Activated naive CD4-positive, alpha-beta T cell treated with anti-CD3 and anti-CD28 coated beads, Interleukin-2, amount 50 U/mL, for 24 hours (primary cell): Measurements from ENCODE around the gene CENPX.

Experiments
- H3K27ac Mint-ChIP-seq: one replicate; pipeline ENCODE4 v1.8.0; 2021; ENCODE audit warnings: mild to moderate bottlenecking, mixed read lengths
- H3K27me3 Mint-ChIP-seq: one replicate; pipeline ENCODE4 v1.8.0; 2021; ENCODE audit warnings: mixed read lengths
- H3K36me3 Mint-ChIP-seq: one replicate; pipeline ENCODE4 v1.8.0; 2021; ENCODE audit warnings: mixed read lengths
- H3K4me1 Mint-ChIP-seq: one replicate; pipeline ENCODE4 v1.8.0; 2021; ENCODE audit warnings: mixed read lengths
- H3K4me3 Mint-ChIP-seq: one replicate; pipeline ENCODE4 v1.8.0; 2021; ENCODE audit warnings: mild to moderate bottlenecking, mixed read lengths
- H3K9me3 Mint-ChIP-seq: one replicate; pipeline ENCODE4 v1.8.0; 2021; ENCODE audit warnings: mixed read lengths

Gene CENPX

DNA sequence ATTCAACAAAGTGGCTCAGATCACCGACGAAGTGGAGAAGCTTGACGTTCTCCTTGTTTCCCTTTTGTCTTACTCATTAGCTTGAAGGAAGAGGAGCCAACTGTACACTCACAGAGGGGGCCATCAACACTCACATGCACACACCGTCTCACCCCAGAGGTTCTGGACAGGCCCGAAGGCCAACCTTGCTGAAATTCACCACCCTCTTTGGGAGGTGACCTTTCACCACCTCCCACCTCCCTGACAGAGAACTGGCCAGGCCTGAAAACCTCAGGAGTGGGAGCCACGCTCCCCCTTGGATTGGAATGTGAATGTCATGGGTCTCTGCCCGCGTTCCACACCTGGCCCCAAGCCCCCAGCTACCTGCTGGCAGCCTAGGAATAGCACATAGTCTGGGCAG lies 12.8 kb upstream of the CENPX start:
- H3K4me1 Mint-ChIP-seq: peaks cover 28% of the 10 kb centered on the region
- H3K27me3 Mint-ChIP-seq: no peaks in the 10 kb centered on the region
- peak overlapping the region; percentile 31 for H3K4me3 Mint-ChIP-seq
- no peaks in the 10 kb centered on the region for H3K9me3 Mint-ChIP-seq
- H3K36me3 Mint-ChIP-seq: no peaks in the 10 kb centered on the region
- H3K27ac Mint-ChIP-seq: no peak overlapping the region

DNA sequence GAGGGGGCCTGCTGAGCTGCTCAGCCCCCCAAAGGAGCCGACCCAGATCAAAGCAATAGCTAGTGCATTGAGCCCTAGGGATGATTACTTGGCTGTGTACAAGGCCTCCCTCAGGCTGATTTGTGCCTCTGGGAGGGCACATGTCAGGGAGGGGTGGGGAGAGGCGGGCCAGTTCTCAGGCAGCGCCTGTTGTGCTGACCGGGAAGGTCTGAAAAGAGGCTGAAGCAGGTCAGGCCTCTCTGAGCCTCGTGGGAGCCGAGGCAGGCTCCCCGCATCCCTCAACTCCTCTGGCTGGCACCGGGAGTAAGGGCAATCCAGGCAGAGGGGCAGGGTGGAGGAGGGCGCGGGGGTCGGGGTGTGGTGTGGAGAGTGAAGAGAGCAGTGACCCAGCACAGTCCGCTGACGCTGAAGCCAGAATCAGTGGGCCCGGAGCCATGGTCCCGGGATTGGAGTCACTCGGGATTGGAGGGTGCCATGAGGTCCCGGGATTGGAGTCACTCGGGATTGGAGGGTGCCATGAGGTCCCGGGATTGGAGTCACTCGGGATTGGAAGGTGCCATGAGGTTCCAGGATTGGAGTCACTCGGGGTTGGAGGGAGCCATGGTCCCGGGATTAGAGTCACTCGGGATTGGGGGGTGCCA lies 11.8 kb upstream of the CENPX start:
- Mint-ChIP-seq H3K27ac (no peak overlapping the region), H3K9me3 (no peaks in the 10 kb centered on the region), H3K27me3 (no peaks in the 10 kb centered on the region), H3K4me1 (peaks cover 31% of the 10 kb centered on the region), H3K36me3 (no peaks in the 10 kb centered on the region), H3K4me3 (no peak overlapping the region)

DNA sequence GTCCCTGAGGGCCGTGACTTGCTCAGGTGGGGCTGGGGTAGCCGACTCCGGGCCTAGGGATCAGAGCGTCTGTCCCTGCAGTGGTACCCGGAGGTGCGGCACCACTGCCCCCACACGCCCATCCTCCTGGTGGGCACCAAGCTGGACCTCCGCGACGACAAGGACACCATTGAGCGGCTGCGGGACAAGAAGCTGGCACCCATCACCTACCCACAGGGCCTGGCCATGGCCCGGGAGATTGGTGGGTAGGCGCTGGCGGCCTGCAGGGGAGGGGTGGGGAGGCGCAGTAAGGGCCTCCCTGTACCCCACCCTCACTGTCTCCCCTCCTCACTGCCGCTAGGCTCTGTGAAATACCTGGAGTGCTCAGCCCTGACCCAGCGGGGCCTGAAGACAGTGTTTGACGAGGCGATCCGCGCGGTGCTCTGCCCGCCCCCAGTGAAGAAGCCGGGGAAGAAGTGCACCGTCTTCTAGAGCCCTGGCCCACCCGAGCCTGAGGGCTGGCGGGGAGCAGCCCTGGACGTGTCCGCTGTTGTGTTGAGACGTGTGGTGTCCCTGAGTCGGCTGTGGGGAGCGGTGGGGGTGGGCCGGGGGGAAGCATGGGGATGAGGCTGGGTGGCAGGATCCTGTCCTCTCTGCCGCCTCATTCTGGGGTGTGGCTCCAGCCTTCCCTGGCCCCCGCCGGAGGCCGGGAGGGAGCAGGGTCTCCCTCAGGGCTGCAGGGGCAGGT lies 10.8 kb upstream of the CENPX start:
- peaks cover 24% of the 10 kb centered on the region for H3K4me1 Mint-ChIP-seq
- H3K36me3 Mint-ChIP-seq: no peaks in the 10 kb centered on the region
- no peak overlapping the region for H3K4me3 Mint-ChIP-seq

DNA sequence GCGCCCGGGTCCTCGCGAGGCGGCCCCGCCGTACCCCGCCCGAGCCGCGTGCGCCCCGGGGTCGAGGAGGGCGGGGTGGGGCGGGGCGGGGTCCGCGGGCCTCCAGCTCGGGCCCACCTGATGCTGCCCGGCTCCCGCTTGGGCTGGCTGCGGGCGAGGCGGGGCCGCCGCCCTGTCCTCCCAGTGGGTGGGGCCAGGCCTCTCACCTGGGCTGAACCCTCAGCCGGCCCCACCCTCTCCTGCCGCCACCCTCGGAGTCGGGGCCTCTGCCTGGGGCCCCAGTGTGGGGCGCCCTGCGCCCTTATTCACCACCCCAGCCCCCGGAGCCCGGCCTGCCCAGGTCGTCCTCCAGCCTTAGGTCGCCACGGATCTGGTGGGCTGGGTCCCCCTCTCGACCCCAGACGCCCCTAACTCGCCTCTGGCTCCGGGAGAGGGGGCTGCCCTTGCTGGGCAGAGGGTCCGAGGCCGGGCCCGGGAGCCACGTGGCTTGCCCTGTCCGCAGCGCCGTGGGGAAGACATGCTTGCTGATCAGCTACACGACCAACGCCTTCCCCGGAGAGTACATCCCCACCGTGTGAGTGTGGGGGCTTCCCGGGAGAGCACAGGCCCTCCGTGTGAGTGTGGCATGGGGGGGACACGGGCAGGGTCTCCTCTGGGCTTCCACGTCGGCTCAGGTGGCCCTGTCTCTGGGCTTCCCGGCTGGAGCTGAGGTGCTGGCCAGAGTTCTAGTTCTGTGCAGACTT lies 9.4 kb upstream of the CENPX start:
- peaks cover 18% of the 10 kb centered on the region for H3K4me1 Mint-ChIP-seq
- H3K4me3 Mint-ChIP-seq: peak overlapping the region; percentile 60
- H3K9me3 Mint-ChIP-seq: no peaks in the 10 kb centered on the region
- no peaks in the 10 kb centered on the region for H3K36me3 Mint-ChIP-seq
- H3K27ac Mint-ChIP-seq: no peak overlapping the region
- H3K27me3 Mint-ChIP-seq: no peaks in the 10 kb centered on the region

More for the DNA sequence above, 10.8 kb upstream of the CENPX start:
- Mint-ChIP-seq H3K27me3 (no peaks in the 10 kb centered on the region), H3K9me3 (no peaks in the 10 kb centered on the region), H3K27ac (no peak overlapping the region)

DNA sequence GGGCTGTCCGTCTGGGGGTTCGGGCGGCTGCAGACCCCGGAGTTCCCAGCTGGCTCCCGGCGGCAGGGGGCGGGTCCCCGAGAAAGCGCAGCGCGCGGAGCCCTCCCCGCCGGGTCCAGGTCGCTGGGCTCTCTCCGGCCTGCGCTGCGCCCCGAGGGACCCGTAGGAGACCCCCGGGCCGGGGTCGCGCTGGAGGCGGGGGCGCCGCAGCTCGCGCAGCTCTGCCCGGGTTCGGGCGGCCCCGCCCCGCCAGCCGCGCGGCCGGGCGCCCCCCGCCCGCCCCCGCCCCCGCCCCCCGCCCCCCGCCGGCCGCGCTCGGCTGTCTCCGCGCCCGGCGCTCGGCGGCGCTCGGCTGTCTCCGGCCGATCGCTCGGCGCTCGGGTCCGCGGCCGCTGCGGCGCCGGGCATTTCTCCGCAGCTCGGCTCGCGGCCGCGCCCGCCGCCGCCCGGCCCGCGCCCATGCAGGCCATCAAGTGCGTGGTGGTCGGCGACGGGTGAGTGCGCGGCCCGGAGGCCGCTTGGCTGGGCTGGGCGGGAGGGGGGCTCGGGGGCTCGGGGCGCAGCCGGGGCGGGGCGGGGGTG lies 8.7 kb upstream of the CENPX start, which contains the start of gene RAC3:
Gene RAC3 (plus strand): TSS at position 376 of the 582 bp plus-strand sequence. CDS start 84 bp downstream, at position 460.
- Mint-ChIP-seq H3K27ac (peak within 1 kb of the TSS; percentile 59), H3K36me3 (no peaks in the 10 kb centered on the region), H3K4me1 (peaks cover 18% of the 10 kb centered on the region), H3K9me3 (no peaks in the 10 kb centered on the region), H3K4me3 (peak within 1 kb of the TSS; percentile 88), H3K27me3 (no peaks in the 10 kb centered on the region)

DNA sequence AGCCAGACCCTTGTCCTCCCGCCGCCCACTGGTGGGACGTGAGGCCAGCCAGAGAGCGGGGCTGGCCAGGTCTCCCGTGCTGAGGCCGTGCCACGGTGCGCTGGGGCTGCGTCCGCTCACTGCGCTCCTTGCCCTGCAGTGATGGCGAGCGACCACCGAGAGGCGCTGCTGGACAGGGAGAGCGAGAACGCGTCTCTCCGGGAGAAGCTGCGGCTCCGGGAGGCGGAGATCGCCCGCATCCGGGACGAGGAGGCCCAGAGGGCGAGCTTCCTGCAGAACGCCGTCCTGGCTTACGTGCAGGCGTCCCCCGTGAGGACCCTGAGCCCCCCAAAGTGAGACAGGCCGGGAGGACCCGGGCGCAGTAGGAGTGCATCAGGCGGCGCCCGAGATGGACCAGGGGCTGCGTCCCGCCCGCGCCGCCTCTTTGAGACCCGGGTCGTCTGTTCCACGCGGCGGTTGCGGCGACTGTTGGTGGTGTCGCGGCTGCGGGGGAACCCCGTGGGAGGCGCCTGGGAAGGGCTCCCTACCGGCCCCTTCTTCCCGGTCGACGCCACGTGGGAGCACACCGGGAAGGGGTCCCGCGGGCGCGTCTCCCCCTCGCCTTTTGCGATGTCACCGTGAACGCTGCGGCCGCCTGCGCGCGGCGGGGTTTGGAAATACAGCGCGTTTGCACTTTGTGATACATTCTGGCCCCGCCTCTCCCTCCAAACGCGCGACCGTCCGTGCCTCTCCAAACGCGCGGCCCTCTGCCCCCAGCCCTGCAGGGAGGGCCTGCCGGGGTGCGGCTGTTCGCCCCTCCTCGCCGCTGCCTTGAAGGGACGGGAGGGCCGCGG lies 8.0 kb upstream of the CENPX start:
- no peaks in the 10 kb centered on the region for H3K9me3 Mint-ChIP-seq
- peaks cover 13% of the 10 kb centered on the region for H3K4me1 Mint-ChIP-seq
- H3K27me3 Mint-ChIP-seq: no peaks in the 10 kb centered on the region
- H3K27ac Mint-ChIP-seq: peak overlapping the region; percentile 59
- H3K36me3 Mint-ChIP-seq: no peaks in the 10 kb centered on the region
- peak overlapping the region; percentile 88 for H3K4me3 Mint-ChIP-seq

DNA sequence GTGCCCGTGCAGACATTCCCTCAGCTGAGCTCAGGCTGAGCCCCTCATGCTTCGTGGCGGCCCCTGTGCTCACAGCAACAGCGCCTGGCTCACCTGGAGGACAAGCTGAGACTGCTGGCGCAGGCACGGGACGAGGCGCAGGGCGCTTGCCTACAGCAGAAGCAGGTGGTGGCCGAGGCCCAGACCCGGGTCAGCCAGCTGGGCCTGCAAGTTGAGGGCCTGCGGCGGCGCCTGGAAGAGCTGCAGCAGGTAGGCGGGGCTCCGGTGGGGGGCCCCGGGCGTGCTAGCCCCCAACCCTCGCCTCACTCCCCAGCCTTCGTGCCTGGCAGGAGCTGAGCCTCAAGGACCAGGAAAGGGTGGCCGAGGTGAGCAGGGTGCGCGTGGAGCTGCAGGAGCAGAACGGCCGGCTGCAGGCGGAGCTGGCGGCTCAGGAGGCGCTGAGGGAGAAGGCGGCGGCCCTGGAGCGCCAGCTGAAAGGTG lies 7.4 kb upstream of the CENPX start:
- no peaks in the 10 kb centered on the region for H3K27me3 Mint-ChIP-seq
- H3K36me3 Mint-ChIP-seq: no peaks in the 10 kb centered on the region
- H3K4me1 Mint-ChIP-seq: peaks cover 7% of the 10 kb centered on the region
- H3K4me3 Mint-ChIP-seq: peak overlapping the region; percentile 88
- no peak overlapping the region for H3K27ac Mint-ChIP-seq
- no peaks in the 10 kb centered on the region for H3K9me3 Mint-ChIP-seq

DNA sequence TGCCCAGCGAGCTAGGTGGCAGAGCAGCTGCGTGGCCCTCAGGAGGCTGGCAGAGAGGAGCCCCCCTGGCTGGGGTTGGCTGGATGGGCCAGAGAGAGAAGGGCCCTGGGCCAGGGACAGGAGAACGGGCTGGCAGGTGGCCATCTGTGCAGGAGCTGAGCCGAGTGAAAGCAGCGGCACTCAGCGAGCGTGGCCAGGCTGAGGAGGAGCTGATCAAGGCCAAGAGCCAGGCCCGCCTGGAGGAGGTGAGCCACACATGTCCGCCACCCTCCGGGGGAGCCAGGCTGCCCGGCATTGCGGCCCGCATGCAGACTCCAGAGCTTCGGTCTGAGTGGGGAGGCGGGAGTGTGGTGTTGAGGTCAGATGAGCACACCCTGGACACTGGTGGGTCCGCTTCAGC lies 6.7 kb upstream of the CENPX start:
- H3K9me3 Mint-ChIP-seq: no peaks in the 10 kb centered on the region
- no peak overlapping the region for H3K27ac Mint-ChIP-seq
- H3K36me3 Mint-ChIP-seq: no peaks in the 10 kb centered on the region
- no peaks in the 10 kb centered on the region for H3K27me3 Mint-ChIP-seq
- H3K4me3 Mint-ChIP-seq: no peak overlapping the region
- H3K4me1 Mint-ChIP-seq: peaks cover 4% of the 10 kb centered on the region

DNA sequence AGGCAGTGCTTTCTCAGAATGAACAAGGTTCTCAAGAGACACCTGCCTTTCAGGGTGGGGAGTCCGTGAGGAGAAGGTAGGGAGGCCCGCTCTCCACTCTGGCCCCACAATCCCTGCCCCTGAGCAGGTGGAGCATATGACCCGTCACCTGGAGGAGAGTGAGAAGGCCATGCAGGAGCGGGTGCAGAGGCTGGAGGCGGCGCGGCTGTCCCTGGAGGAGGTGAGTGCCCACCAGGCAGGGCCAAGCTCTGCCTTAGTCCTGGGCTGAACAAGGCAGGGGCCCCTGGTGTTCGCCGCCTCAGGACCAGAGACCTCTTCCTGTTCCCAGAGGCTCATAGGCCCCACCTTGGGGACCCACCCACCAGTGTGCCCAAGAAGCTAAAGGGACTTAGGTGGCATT lies 6.3 kb upstream of the CENPX start:
- no peak overlapping the region for H3K4me3 Mint-ChIP-seq
- no peaks in the 10 kb centered on the region for H3K27me3 Mint-ChIP-seq
- H3K9me3 Mint-ChIP-seq: no peaks in the 10 kb centered on the region
- no peak overlapping the region for H3K27ac Mint-ChIP-seq
- H3K4me1 Mint-ChIP-seq: peaks cover 4% of the 10 kb centered on the region
- H3K36me3 Mint-ChIP-seq: no peaks in the 10 kb centered on the region

DNA sequence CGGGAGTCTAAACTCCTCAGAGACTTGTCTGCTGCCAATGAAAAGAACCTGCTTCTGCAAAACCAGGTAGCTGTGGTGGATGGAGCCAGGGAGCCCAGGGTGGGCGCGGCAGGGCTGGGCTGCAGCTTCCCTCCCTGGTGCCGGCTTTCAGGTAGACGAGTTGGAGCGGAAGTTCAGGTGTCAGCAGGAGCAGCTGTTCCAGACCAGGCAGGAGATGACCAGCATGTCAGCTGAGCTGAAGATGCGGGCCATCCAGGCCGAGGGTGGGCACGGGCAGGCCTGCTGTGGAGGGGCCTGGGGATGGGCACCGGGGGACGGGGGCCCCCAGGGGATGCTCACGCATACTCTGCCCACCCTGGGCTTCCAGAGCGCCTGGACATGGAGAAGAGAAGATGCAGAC lies 5.6 kb upstream of the CENPX start:
- Mint-ChIP-seq H3K36me3 (no peaks in the 10 kb centered on the region), H3K27ac (no peak overlapping the region), H3K27me3 (no peaks in the 10 kb centered on the region), H3K4me1 (peaks cover 4% of the 10 kb centered on the region), H3K9me3 (no peaks in the 10 kb centered on the region), H3K4me3 (no peak overlapping the region)

DNA sequence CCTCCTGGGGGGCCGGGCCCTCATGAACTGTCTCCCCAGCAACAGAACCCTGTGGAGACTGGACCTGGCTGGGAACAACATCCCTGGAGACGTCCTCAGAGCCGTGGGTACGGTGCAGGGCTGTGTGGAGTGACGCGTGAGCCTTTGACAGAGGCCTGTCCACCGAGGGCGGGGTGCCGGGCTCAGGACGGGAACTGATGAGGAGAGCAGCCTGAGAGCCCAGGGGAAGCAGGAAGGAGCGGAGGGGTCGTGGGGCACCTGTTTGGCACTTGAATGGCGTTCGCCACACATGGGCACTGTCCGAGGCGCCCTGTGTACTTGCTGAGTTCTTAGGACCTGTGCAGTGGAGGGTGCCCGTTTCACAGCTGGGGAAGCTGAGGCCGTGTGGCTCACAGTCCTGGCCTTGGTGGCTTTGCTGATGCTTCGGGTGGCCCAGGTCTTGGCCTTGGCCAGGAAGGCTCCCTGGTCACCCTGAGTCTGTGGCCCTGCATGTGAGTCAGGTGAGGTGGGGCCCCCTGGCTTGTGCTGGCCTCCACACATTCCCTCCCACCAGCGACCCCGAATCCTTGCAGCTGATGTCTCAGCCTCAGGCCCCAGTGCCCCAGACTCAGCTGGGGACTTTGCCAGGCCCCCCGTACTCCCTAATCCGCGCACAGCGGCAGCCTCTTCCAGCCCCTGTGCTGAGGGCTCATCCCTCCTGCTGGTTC lies 2.9 kb upstream of the CENPX start:
- no peak overlapping the region for H3K4me3 Mint-ChIP-seq
- H3K4me1 Mint-ChIP-seq: peaks cover 13% of the 10 kb centered on the region

DNA sequence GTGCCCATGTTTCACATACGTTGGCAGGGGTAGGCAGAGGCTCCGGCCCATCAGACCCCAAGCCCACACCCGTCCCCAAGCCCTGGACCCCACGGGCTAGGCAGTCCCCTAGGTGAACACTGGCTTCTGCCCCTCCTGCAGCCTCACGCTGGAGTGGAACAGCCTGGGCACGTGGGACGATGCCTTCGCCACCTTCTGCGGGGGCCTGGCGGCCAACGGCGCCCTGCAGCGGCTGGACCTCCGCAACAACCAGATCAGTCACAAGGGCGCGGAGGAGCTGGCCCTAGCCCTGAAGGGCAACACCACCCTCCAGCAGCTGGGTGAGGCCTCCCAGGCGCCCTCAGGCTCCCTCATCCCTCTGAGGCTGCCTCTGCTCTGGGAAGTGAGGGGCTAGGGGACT lies 2.2 kb upstream of the CENPX start:
- Mint-ChIP-seq H3K9me3 (no peaks in the 10 kb centered on the region), H3K4me1 (peaks cover 17% of the 10 kb centered on the region), H3K27me3 (no peaks in the 10 kb centered on the region), H3K27ac (no peak overlapping the region), H3K36me3 (no peaks in the 10 kb centered on the region), H3K4me3 (no peak overlapping the region)

More for the DNA sequence above, 2.9 kb upstream of the CENPX start:
- Mint-ChIP-seq H3K36me3 (no peaks in the 10 kb centered on the region), H3K27ac (no peak overlapping the region), H3K27me3 (no peaks in the 10 kb centered on the region), H3K9me3 (no peaks in the 10 kb centered on the region)

DNA sequence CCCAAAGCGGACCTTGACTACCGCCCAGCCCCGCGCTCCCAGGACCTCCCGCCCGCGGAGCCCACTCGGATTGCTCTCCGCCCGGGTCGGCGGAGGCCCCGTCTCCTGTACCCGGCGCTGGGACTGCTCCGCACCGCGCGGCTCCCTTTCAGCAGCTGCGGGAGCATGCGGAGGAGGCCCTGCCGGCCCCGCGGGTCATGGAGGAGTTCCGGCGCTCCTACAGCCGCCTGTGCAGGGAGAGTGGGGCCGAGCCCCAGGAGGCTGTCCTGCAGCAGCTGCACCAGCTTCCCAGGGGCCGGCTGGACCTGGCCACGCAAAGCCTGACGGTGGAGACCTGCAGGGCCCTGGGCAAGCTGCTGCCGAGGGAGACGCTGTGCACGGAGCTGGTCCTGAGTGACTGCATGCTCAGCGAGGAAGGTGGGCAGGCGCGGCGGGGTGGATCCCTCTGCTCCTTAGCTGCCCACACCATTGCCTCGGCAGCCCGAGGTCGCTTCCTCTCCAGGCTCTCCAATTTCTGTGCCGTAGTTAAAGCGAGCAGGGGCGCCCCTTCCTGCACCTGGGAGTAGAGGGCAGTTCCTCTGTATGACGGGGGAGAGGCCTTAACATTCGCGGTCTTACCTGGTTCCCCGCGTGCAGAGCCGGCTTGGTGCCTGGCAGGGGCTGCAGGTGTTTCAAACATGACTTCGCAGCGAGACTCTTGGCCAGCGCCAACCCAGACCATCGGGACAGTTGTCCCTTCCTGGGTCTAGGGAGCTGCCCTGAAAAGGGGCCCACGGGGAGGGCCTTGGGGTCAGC lies 966 bp upstream of the CENPX start:
- Mint-ChIP-seq H3K27ac (no peak overlapping the region), H3K4me3 (peak overlapping the region; percentile 82), H3K27me3 (no peaks in the 10 kb centered on the region), H3K36me3 (no peaks in the 10 kb centered on the region), H3K9me3 (no peaks in the 10 kb centered on the region), H3K4me1 (peaks cover 13% of the 10 kb centered on the region)

DNA sequence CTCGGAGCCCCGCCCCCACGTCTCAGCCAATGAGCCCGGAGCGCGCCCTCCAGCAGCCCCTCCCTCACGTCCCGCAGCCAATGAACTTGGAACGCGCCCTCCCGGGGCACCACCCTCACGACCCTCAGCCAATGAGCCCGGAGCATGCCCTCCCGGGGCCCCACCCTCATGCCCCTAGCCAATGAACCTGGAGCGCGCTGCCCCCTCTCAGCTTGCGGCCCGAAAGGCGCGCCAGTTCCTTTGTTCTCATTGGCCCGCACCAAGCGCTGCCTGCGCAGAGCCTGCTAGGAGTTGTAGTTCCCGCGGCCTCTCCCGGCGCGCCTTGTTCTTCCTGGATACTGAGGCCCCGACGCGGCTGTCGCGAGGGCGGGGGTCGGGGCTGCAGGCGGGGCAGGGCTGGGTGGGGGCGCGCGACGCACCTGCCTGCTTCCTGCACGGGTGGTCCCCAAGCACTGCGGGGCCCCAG lies 336 bp upstream of the CENPX start, which contains the start of gene LRRC45:
Gene LRRC45 (plus strand): TSS at position 325 of the 466 bp plus-strand sequence. CDS start 339 bp downstream, outside the sequence.
- Mint-ChIP-seq H3K27me3 (no peaks in the 10 kb centered on the region), H3K4me3 (peak within 1 kb of the TSS; percentile 88), H3K36me3 (no peaks in the 10 kb centered on the region), H3K4me1 (peaks cover 13% of the 10 kb centered on the region), H3K9me3 (no peaks in the 10 kb centered on the region), H3K27ac (peak within 1 kb of the TSS; percentile 68)
